T-helper 2 cell treated with Interferon-gamma antibody and Interleukin-4, amounts not matched to agents 5 μg/mL and 100 μg/mL, for 36 hours (primary cell): ENCODE data around the gene CARD9.
"Not testable (repeated sequence)": the region's sequence is repeated elsewhere in the genome, so short reads cannot be mapped to it uniquely, and the experiment has no call there.

Source experiments
- DNase-seq: peaks from one replicate; pipeline ENCODE4 v3.0.0; 2021; ENCODE audit warnings: low spot score
- H3K27ac Mint-ChIP-seq: one replicate; pipeline ENCODE4 v1.8.0; 2021; ENCODE audit warnings: mild to moderate bottlenecking, mixed read lengths
- H3K27me3 Mint-ChIP-seq: one replicate; pipeline ENCODE4 v1.8.0; 2021; ENCODE audit warnings: low read depth, mixed read lengths
- H3K36me3 Mint-ChIP-seq: one replicate; pipeline ENCODE4 v1.8.0; 2021; ENCODE audit warnings: low read depth, mixed read lengths
- H3K4me1 Mint-ChIP-seq: one replicate; pipeline ENCODE4 v1.8.0; 2021; ENCODE audit warnings: low read depth, mixed read lengths
- H3K4me3 Mint-ChIP-seq: one replicate; pipeline ENCODE4 v1.8.0; 2022; ENCODE audit warnings: mild to moderate bottlenecking, moderate library complexity, mixed read lengths
- H3K9me3 Mint-ChIP-seq: one replicate; pipeline ENCODE4 v1.8.0; 2021; ENCODE audit warnings: mixed read lengths

The CARD9 gene

GRCh38 chr9:136359774-136360718 lies 13.4 kb downstream of the CARD9 start:
- Mint-ChIP-seq H3K4me1 (peaks cover 5% of the 10 kb centered on the region), H3K9me3 (no peaks in the 10 kb centered on the region), H3K27ac (no peak overlapping the region), H3K36me3 (no peaks in the 10 kb centered on the region), H3K27me3 (no peaks in the 10 kb centered on the region), H3K4me3 (no peak overlapping the region)
- DNase-seq, result no peak

- no peak for DNase-seq
- H3K27me3 Mint-ChIP-seq, result no peaks in the 10 kb centered on the region
- no peaks in the 10 kb centered on the region for H3K36me3 Mint-ChIP-seq
- H3K27ac Mint-ChIP-seq, result no peak overlapping the region
- H3K4me1 Mint-ChIP-seq, result peaks cover 5% of the 10 kb centered on the region
- no peak overlapping the region for H3K4me3 Mint-ChIP-seq
- H3K9me3 Mint-ChIP-seq, result no peaks in the 10 kb centered on the region
Measured at GRCh38 chr9:136358888-136359287, 14.6 kb downstream of the CARD9 start.

- Mint-ChIP-seq H3K27me3 (no peaks in the 10 kb centered on the region), H3K27ac (no peak overlapping the region), H3K4me1 (peaks cover 5% of the 10 kb centered on the region), H3K9me3 (no peaks in the 10 kb centered on the region), H3K4me3 (no peak overlapping the region), H3K36me3 (no peaks in the 10 kb centered on the region)
- no peak for DNase-seq
Measured at GRCh38 chr9:136358016-136358415, 15.5 kb downstream of the CARD9 start.

GRCh38 chr9:136357202-136357725 lies 16.2 kb downstream of the CARD9 start:
- DNase-seq, result no peak
- Mint-ChIP-seq H3K27ac (no peak overlapping the region), H3K4me1 (no peaks in the 10 kb centered on the region), H3K36me3 (no peaks in the 10 kb centered on the region), H3K9me3 (no peaks in the 10 kb centered on the region), H3K4me3 (no peak overlapping the region), H3K27me3 (no peaks in the 10 kb centered on the region)

- no peaks in the 10 kb centered on the region for H3K36me3 Mint-ChIP-seq
- no peak for DNase-seq
- H3K27ac Mint-ChIP-seq, result no peak overlapping the region
- no peaks in the 10 kb centered on the region for H3K9me3 Mint-ChIP-seq
- no peak overlapping the region for H3K4me3 Mint-ChIP-seq
- no peaks in the 10 kb centered on the region for H3K27me3 Mint-ChIP-seq
- H3K4me1 Mint-ChIP-seq, result no peaks in the 10 kb centered on the region
Measured at GRCh38 chr9:136355616-136356557, 17.6 kb downstream of the CARD9 start.

- no peaks in the 10 kb centered on the region for H3K27me3 Mint-ChIP-seq
- no peaks in the 10 kb centered on the region for H3K9me3 Mint-ChIP-seq
Measured at GRCh38 chr9:136354592-136355085, 18.8 kb downstream of the CARD9 start.

GRCh38 chr9:136353757-136354488 lies 19.5 kb downstream of the CARD9 start:
- no peaks in the 10 kb centered on the region for H3K4me1 Mint-ChIP-seq
- no peak overlapping the region for H3K4me3 Mint-ChIP-seq
- H3K36me3 Mint-ChIP-seq, result no peaks in the 10 kb centered on the region
- no peaks in the 10 kb centered on the region for H3K9me3 Mint-ChIP-seq
- H3K27me3 Mint-ChIP-seq, result no peaks in the 10 kb centered on the region
- no peak for DNase-seq
- no peak overlapping the region for H3K27ac Mint-ChIP-seq

More at GRCh38 chr9:136354592-136355085, 18.8 kb downstream of the CARD9 start:
- no peak overlapping the region for H3K4me3 Mint-ChIP-seq
- DNase-seq, result no peak
- H3K36me3 Mint-ChIP-seq, result no peaks in the 10 kb centered on the region
- no peaks in the 10 kb centered on the region for H3K4me1 Mint-ChIP-seq
- H3K27ac Mint-ChIP-seq, result no peak overlapping the region

- Mint-ChIP-seq H3K36me3 (no peaks in the 10 kb centered on the region), H3K4me1 (no peaks in the 10 kb centered on the region)
Measured at GRCh38 chr9:136353088-136353487, 20.4 kb downstream of the CARD9 start.

GRCh38 chr9:136352682-136353081 lies 20.8 kb downstream of the CARD9 start:
- Mint-ChIP-seq H3K4me3 (no peak overlapping the region), H3K9me3 (no peaks in the 10 kb centered on the region), H3K27me3 (no peaks in the 10 kb centered on the region), H3K36me3 (no peaks in the 10 kb centered on the region), H3K27ac (no peak overlapping the region), H3K4me1 (no peaks in the 10 kb centered on the region)
- DNase-seq, result no peak

More at GRCh38 chr9:136353088-136353487, 20.4 kb downstream of the CARD9 start:
- DNase-seq, result no peak
- Mint-ChIP-seq H3K9me3 (no peaks in the 10 kb centered on the region), H3K27ac (no peak overlapping the region), H3K27me3 (no peaks in the 10 kb centered on the region), H3K4me3 (no peak overlapping the region)

- not testable (repeated sequence) for DNase-seq, H3K27me3 Mint-ChIP-seq, H3K36me3 Mint-ChIP-seq, H3K9me3 Mint-ChIP-seq, H3K27ac Mint-ChIP-seq, H3K4me3 Mint-ChIP-seq, H3K4me1 Mint-ChIP-seq
Measured at GRCh38 chr9:136351868-136352267, 21.6 kb downstream of the CARD9 start.

- no peak overlapping the region for H3K4me3 Mint-ChIP-seq
- DNase-seq, result no peak
- no peaks in the 10 kb centered on the region for H3K36me3 Mint-ChIP-seq
- H3K4me1 Mint-ChIP-seq, result no peaks in the 10 kb centered on the region
- no peaks in the 10 kb centered on the region for H3K9me3 Mint-ChIP-seq
- no peak overlapping the region for H3K27ac Mint-ChIP-seq
- no peaks in the 10 kb centered on the region for H3K27me3 Mint-ChIP-seq
Measured at GRCh38 chr9:136351252-136351800, 22.1 kb downstream of the CARD9 start.

GRCh38 chr9:136349546-136349945 lies 23.9 kb downstream of the CARD9 start:
- Mint-ChIP-seq H3K27ac (no peak overlapping the region), H3K36me3 (no peaks in the 10 kb centered on the region), H3K27me3 (no peaks in the 10 kb centered on the region), H3K4me1 (no peaks in the 10 kb centered on the region), H3K9me3 (no peaks in the 10 kb centered on the region), H3K4me3 (no peak overlapping the region)
- DNase-seq, result no peak

- DNase-seq, result no peak
- Mint-ChIP-seq H3K4me1 (no peaks in the 10 kb centered on the region), H3K36me3 (no peaks in the 10 kb centered on the region), H3K27ac (no peak overlapping the region), H3K27me3 (no peaks in the 10 kb centered on the region), H3K9me3 (no peaks in the 10 kb centered on the region), H3K4me3 (no peak overlapping the region)
Measured at GRCh38 chr9:136348691-136349090, 24.8 kb downstream of the CARD9 start.
